Muscle of leg (tissue), 11 donors: Measurements from ENCODE around the gene ALK. TPM values are rescaled to one million over a fixed set of nuclear protein-coding genes. Genes with fewer than 3 reads are reported as not detected.

Experiments
- DNase-seq: peaks from one replicate; pipeline ENCODE4 v3.0.0; 2013
- H3K27ac ChIP-seq: one replicate; pipeline ENCODE4 v1.5.1; 2013; ENCODE audit warnings: mild to moderate bottlenecking, low read length, control low read depth
- H3K27me3 ChIP-seq: one replicate; pipeline ENCODE4 v1.6.1; 2013; ENCODE audit warnings: low read length; ENCODE audit not compliant: control insufficient read depth, insufficient read depth
- H3K36me3 ChIP-seq: one replicate; pipeline ENCODE4 v1.6.1; 2013; ENCODE audit warnings: low read length; ENCODE audit not compliant: control insufficient read depth, insufficient read depth
- H3K4me1 ChIP-seq: one replicate; pipeline ENCODE4 v1.6.1; 2013; ENCODE audit warnings: low read length; ENCODE audit not compliant: control insufficient read depth, insufficient read depth
- H3K4me3 ChIP-seq: one replicate; pipeline ENCODE4 v1.5.1; 2013; ENCODE audit warnings: low read length, control low read depth
- H3K9me3 ChIP-seq: replicated peaks from 2 replicates; pipeline ENCODE4 v1.6.1; 2013; ENCODE audit warnings: low read depth, low read length; ENCODE audit not compliant: control insufficient read depth
- WGBS: methylation state at CpG from one replicate; pipeline ENCODE4 v1.1.5; 2013; ENCODE audit warnings: missing lambda C conversion rate; ENCODE audit not compliant: insufficient coverage; 5-methylcytosine and 5-hydroxymethylcytosine counted together
- polyA plus RNA-seq, 8 donors: library from polyadenylated mRNA; unstranded; fragments of 120-200 nt; gene quantifications; one replicate each; pipeline versions ENCODE4 v1.2.1 to v1.2.3, GENCODE V29; 2013; ENCODE audit warnings: inconsistent platforms in 1 of 8, low replicate concordance in 1 of 8; ENCODE audit not compliant: insufficient read length in 8 of 8, insufficient read depth in 1 of 8
- total RNA-seq: library from RNA; stranded (reverse); fragments of 120-200 nt; gene quantifications from one replicate; pipeline ENCODE4 v1.2.4, GENCODE V29; 2013

The ALK gene
- total and polyA plus RNA-seq, 9 donors: 0.04 to 0.29 (median 0.09) TPM

GRCh38 chr2:29160184-29160583 is 761.2 kb downstream of the ALK start:
- no CpG with 5 or more reads among the region's 5 CpGs for WGBS
- no peak overlapping the region for H3K27ac ChIP-seq
- peaks cover 10% of the 10 kb centered on the region for H3K36me3 ChIP-seq
- no peak overlapping the region for H3K4me3 ChIP-seq
- H3K4me1 ChIP-seq: no peaks in the 10 kb centered on the region
- DNase-seq: no peak
- H3K27me3 ChIP-seq: no peaks in the 10 kb centered on the region
- no peaks in the 10 kb centered on the region for H3K9me3 ChIP-seq

GRCh38 chr2:29159125-29159524 is 762.3 kb downstream of the ALK start:
- no peak for DNase-seq
- H3K9me3 ChIP-seq: no peaks in the 10 kb centered on the region
- H3K4me3 ChIP-seq: no peak overlapping the region
- WGBS: no CpG with 5 or more reads among the region's 1 CpG
- H3K27ac ChIP-seq: no peak overlapping the region
- no peaks in the 10 kb centered on the region for H3K27me3 ChIP-seq
- H3K4me1 ChIP-seq: no peaks in the 10 kb centered on the region
- H3K36me3 ChIP-seq: peaks cover 14% of the 10 kb centered on the region

GRCh38 chr2:29157131-29157530 is 764.3 kb downstream of the ALK start:
- H3K4me1 ChIP-seq: no peaks in the 10 kb centered on the region
- no peak overlapping the region for H3K27ac ChIP-seq
- WGBS: 60% methylated on average over 1 of the region's 4 CpGs
- H3K9me3 ChIP-seq: no peaks in the 10 kb centered on the region
- H3K4me3 ChIP-seq: no peak overlapping the region
- H3K36me3 ChIP-seq: peaks cover 14% of the 10 kb centered on the region
- no peaks in the 10 kb centered on the region for H3K27me3 ChIP-seq
- DNase-seq: no peak

GRCh38 chr2:29155578-29155977 is 765.8 kb downstream of the ALK start:
- H3K27ac ChIP-seq: no peak overlapping the region

GRCh38 chr2:29154610-29155009 is 766.8 kb downstream of the ALK start:
- Histone ChIP-seq H3K36me3 (peaks cover 11% of the 10 kb centered on the region), H3K27ac (no peak overlapping the region), H3K27me3 (no peaks in the 10 kb centered on the region), H3K4me1 (no peaks in the 10 kb centered on the region), H3K4me3 (no peak overlapping the region), H3K9me3 (no peaks in the 10 kb centered on the region)
- no CpG with 5 or more reads among the region's 2 CpGs for WGBS
- DNase-seq: no peak

More at GRCh38 chr2:29155578-29155977, 765.8 kb downstream of the ALK start:
- Histone ChIP-seq H3K36me3 (peaks cover 11% of the 10 kb centered on the region), H3K27me3 (no peaks in the 10 kb centered on the region), H3K4me1 (no peaks in the 10 kb centered on the region), H3K4me3 (no peak overlapping the region), H3K9me3 (no peaks in the 10 kb centered on the region)
- WGBS: 33% methylated on average over 1 of the region's 2 CpGs
- no peak for DNase-seq

GRCh38 chr2:29147963-29148362 is 773.4 kb downstream of the ALK start:
- peaks cover 5% of the 10 kb centered on the region for H3K36me3 ChIP-seq
- H3K4me3 ChIP-seq: no peak overlapping the region
- DNase-seq: no peak
- no CpG with 5 or more reads among the region's 3 CpGs for WGBS
- no peaks in the 10 kb centered on the region for H3K4me1 ChIP-seq
- H3K9me3 ChIP-seq: no peaks in the 10 kb centered on the region
- no peak overlapping the region for H3K27ac ChIP-seq
- no peaks in the 10 kb centered on the region for H3K27me3 ChIP-seq

- Histone ChIP-seq H3K27ac (no peak overlapping the region), H3K4me3 (no peak overlapping the region), H3K27me3 (no peaks in the 10 kb centered on the region), H3K36me3 (peaks cover 5% of the 10 kb centered on the region), H3K9me3 (no peaks in the 10 kb centered on the region), H3K4me1 (no peaks in the 10 kb centered on the region)
- WGBS: no CpG with 5 or more reads among the region's 3 CpGs
- DNase-seq: no peak
These were observed 775.2 kb downstream of the ALK start for GRCh38 chr2:29146197-29146596.

- no peak for DNase-seq
- WGBS: 90% methylated on average over 6 of the region's 6 CpGs
- Histone ChIP-seq H3K36me3 (peaks cover 5% of the 10 kb centered on the region), H3K27ac (no peak overlapping the region), H3K4me1 (no peaks in the 10 kb centered on the region), H3K27me3 (no peaks in the 10 kb centered on the region), H3K9me3 (peaks cover under 1% of the 10 kb centered on the region), H3K4me3 (no peak overlapping the region)
These were observed 777.7 kb downstream of the ALK start for GRCh38 chr2:29143657-29144056.

Other genes starting within 250 kb of the ALK start
- 33.4 TPM for gene YPEL5, start 225.4 kb upstream of the ALK start, total RNA-seq
- 10 to 100 TPM; 44.1 to 53.2 (median 46.3) TPM for gene YPEL5, start 225.4 kb upstream of the ALK start, polyA plus RNA-seq